ENCODE measurements around the gene FOCAD. TPM values are rescaled to one million over a fixed set of nuclear protein-coding genes. Genes with fewer than 3 reads are reported as not detected.

The FOCAD gene
- total RNA-seq, 1 experiment from 2014 or later = 43.3 TPM

DNA sequence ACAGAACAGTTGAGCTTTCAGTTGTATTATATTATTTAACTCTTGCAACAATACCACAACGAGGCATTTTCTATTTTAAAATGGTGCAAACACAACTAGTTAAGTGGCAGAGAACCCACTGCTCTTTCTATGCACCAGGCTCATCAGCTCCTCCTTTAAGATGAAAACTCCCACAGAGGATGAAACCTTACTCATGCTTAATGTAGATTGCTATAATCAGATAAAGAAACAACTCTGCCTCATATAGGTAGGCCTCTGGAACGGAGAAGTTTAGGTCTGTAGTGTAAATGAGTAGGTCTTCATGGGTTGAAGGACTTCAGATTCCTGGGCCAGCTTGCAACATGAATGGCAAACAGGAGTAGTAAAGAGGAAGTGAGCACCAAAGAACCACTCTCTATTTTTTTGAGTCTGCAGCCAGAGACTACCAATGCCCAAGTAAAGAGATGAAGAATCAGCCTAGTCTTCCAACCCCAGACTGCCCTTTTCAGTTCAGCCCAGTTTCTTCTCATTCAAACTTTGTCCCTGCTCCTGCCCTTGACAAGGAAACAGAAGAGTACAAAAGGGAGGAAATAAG lies 313.5 kb downstream of the FOCAD start:
- H3K27ac Mint-ChIP-seq = peak overlapping the region in 1 of 3 experiments; percentile 8; a peak in 1 of 7 replicates
- peaks cover 0 to 8% of the 10 kb centered on the region in 2 experiments; a peak in 1 of 4 replicates for H3K4me1 Mint-ChIP-seq
- no peak overlapping the region for H3K4me2 ChIP-seq (ENCODE audit: insufficient read depth, insufficient read length, low read length)
- H4K8ac ChIP-seq (replicated peaks; ENCODE audit: insufficient read length, low read depth, low read length) = no peak overlapping the region
- no peak overlapping the region for H3K18ac ChIP-seq (ENCODE audit: insufficient read length, low read depth, low read length)
- H2AFZ ChIP-seq (ENCODE audit: low read length) = no peak overlapping the region
- no peak overlapping the region for H2BK5ac ChIP-seq (ENCODE audit: insufficient read length, low read length)
- TF ChIP-seq, protein P1, sequence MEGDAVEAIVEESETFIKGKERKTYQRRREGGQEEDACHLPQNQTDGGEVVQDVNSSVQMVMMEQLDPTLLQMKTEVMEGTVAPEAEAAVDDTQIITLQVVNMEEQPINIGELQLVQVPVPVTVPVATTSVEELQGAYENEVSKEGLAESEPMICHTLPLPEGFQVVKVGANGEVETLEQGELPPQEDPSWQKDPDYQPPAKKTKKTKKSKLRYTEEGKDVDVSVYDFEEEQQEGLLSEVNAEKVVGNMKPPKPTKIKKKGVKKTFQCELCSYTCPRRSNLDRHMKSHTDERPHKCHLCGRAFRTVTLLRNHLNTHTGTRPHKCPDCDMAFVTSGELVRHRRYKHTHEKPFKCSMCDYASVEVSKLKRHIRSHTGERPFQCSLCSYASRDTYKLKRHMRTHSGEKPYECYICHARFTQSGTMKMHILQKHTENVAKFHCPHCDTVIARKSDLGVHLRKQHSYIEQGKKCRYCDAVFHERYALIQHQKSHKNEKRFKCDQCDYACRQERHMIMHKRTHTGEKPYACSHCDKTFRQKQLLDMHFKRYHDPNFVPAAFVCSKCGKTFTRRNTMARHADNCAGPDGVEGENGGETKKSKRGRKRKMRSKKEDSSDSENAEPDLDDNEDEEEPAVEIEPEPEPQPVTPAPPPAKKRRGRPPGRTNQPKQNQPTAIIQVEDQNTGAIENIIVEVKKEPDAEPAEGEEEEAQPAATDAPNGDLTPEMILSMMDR (conservative IDR thresholded peaks at IDR 0.05) = no peak
- H3K27ac ChIP-seq (ENCODE audit: insufficient read length, low read depth, low read length) = no peak overlapping the region
- H3K56ac ChIP-seq (ENCODE audit: insufficient read length, low read depth, low read length) = no peak overlapping the region
- no peak overlapping the region for H3K4ac ChIP-seq (ENCODE audit: low read depth, low read length)
- peaks cover 6% of the 10 kb centered on the region for H3K4me1 ChIP-seq (ENCODE audit: insufficient read depth, low read length)
- no peak overlapping the region for H2BK120ac ChIP-seq (ENCODE audit: low read depth, low read length, poor library complexity, severe bottlenecking)
- H2BK15ac ChIP-seq (ENCODE audit: low read depth, low read length) = no peak overlapping the region
- no peak overlapping the region for H3K23ac ChIP-seq (ENCODE audit: insufficient read length, low read depth, low read length)
- peaks cover 0 to 2% of the 10 kb centered on the region in 2 experiments; a peak in 2 of 5 replicates for H3K9me3 Mint-ChIP-seq
- no peak overlapping the region for H3K14ac ChIP-seq (ENCODE audit: insufficient read depth, low read length)
- no peak for DNase-seq
- H4K20me1 ChIP-seq (ENCODE audit: control insufficient read depth, insufficient read depth, insufficient read length) = no peaks in the 10 kb centered on the region
- no peak overlapping the region for H3K9ac ChIP-seq (ENCODE audit: extremely low read depth, insufficient read length, low read length)
- H3K27me3 Mint-ChIP-seq (ENCODE audit: low read depth) = no peaks in the 10 kb centered on the region
- no peaks in the 10 kb centered on the region for H3K27me3 ChIP-seq (ENCODE audit: insufficient read depth, low read length)
- WGBS (ENCODE audit: extremely low coverage, insufficient read length, low lambda C conversion rate) = no CpG with 5 or more reads among the region's 2 CpGs
- no peaks in the 10 kb centered on the region for H3K9me3 ChIP-seq (ENCODE audit: control insufficient read depth, low read depth, low read length)
- no peaks in the 10 kb centered on the region for H3K23me2 ChIP-seq (ENCODE audit: insufficient read length, low read depth, low read length, poor library complexity, severe bottlenecking)
- H2BK20ac ChIP-seq (ENCODE audit: low read depth, low read length, poor library complexity, severe bottlenecking) = no peak overlapping the region
- no peaks in the 10 kb centered on the region for H3K79me1 ChIP-seq (ENCODE audit: insufficient read depth, low read depth, low read length, poor library complexity, severe bottlenecking)
- no peak overlapping the region for H4K91ac ChIP-seq (ENCODE audit: insufficient read length, low read depth, low read length)
- no peak overlapping the region for H2AK5ac ChIP-seq (ENCODE audit: insufficient read length, low read length)
- no peak overlapping the region for H2BK12ac ChIP-seq (ENCODE audit: insufficient read length, low read depth, low read length)
- peaks cover 12 to 33% (median 27%) of the 10 kb centered on the region in 3 experiments for H3K36me3 Mint-ChIP-seq (ENCODE audit: insufficient read depth in 1 of 3, low read depth in 3 of 3)
- H4K5ac ChIP-seq (ENCODE audit: insufficient read length, low read depth, low read length) = no peak overlapping the region
- no peak overlapping the region for H3T11ph ChIP-seq (ENCODE audit: low read length)
- H3K79me2 ChIP-seq (ENCODE audit: insufficient read depth, low read length) = no peaks in the 10 kb centered on the region
- no peak overlapping the region for H3K4me3 Mint-ChIP-seq
